Measurements from ENCODE around the gene EXOC3L4. TPM values are rescaled to one million over a fixed set of nuclear protein-coding genes. Genes with fewer than 3 reads are reported as not detected.

EXOC3L4 gene
- total RNA-seq, 1 experiment from 2014 or later = not detected

GRCh38 chr14:103093856-103094405 is 594 bp upstream of the EXOC3L4 start:
- Histone ChIP-seq H4K20me1 (ENCODE audit: insufficient read depth) (no peaks in the 10 kb centered on the region), H3K27ac (ENCODE audit: low read depth, low read length) (no peak overlapping the region), H2AFZ (ENCODE audit: low read depth, low read length, poor library complexity, severe bottlenecking) (no peak overlapping the region), H3K79me2 (ENCODE audit: insufficient read depth, low read length) (no peaks in the 10 kb centered on the region), H3K27me3 (ENCODE audit: insufficient read depth, low read length) (no peaks in the 10 kb centered on the region), H3K9me2 (ENCODE audit: insufficient read depth) (no peaks in the 10 kb centered on the region), H3K4me3 (replicated peaks in 1 of 2; ENCODE audit: low read depth in 1 of 2, low read length in 2 of 2) (no peak overlapping the region), H3K9ac (ENCODE audit: low read length) (no peak overlapping the region), H3K4me2 (ENCODE audit: low read length) (no peak overlapping the region), H3K9me3 (ENCODE audit: control insufficient read depth in 1 of 2, insufficient read depth in 1 of 2, low read depth in 1 of 2, low read length in 2 of 2) (no peaks in the 10 kb centered on the region), H3K36me3 (ENCODE audit: control insufficient read depth in 1 of 2, insufficient read depth in 2 of 2, low read length in 2 of 2) (no peaks in the 10 kb centered on the region), H3K4me1 (ENCODE audit: control insufficient read depth in 1 of 2, insufficient read depth in 2 of 2, low read length in 2 of 2) (peaks cover 8 to 13% of the 10 kb centered on the region in 2 experiments)
- ChIA-PET RAD21 (ENCODE audit: low non-redundant PET in 1 of 2, low total read pairs in 2 of 2, uncharacterized antibody in 2 of 2, unreplicated experiment in 2 of 2) (no interaction called here), CTCF (interaction anchor here (0.6 to 4.0 kb wide), 2 partner anchors 11 to 474 kb away, joined by 3 to 41 read pairs; no protein-coding TSS in a partner anchor), POLR2A (interaction anchor here (1.0 kb wide), 1 partner anchor 11 kb away, joined by 6 read pairs; no protein-coding TSS in a partner anchor)
- TF ChIP-seq SRF (IDR thresholded peaks at IDR 0.05; ENCODE audit: low read depth) (no peak), ELF1 (IDR thresholded peaks at IDR 0.05; ENCODE audit: borderline replicate concordance, low read depth) (no peak), FOSL1 (IDR thresholded peaks at IDR 0.05; ENCODE audit: low read depth) (no peak), POLR2A (IDR thresholded peaks at IDR 0.05; ENCODE audit: borderline replicate concordance, extremely low read depth, insufficient read depth, insufficient read length) (no peak), ATF3 (IDR thresholded peaks at IDR 0.05) (no peak), RAD21 (IDR thresholded peaks at IDR 0.05; ENCODE audit: low read depth) (no peak), YY1 (IDR thresholded peaks at IDR 0.05; ENCODE audit: extremely low read depth, insufficient replicate concordance, low read depth, low read length) (no peak), ZFX (IDR thresholded peaks at IDR 0.05) (no peak), TCF7L2 (IDR thresholded peaks at IDR 0.05; ENCODE audit: borderline replicate concordance, extremely low read depth, insufficient read depth, insufficient read length) (no peak), REST (IDR thresholded peaks at IDR 0.05; ENCODE audit: low read depth) (no peak), ZNF274 (IDR thresholded peaks at IDR 0.05; ENCODE audit: low read depth, low read length) (no peak), MAX (IDR thresholded peaks at IDR 0.05) (no peak), EGR1 (IDR thresholded peaks at IDR 0.05; ENCODE audit: low read depth) (no peak), CTCF (IDR thresholded peaks at IDR 0.05 in 2 of 3, conservative IDR thresholded peaks at IDR 0.05 in 1 of 3; ENCODE audit: borderline replicate concordance in 1 of 3, insufficient read depth in 1 of 3, low read depth in 2 of 3, low read length in 2 of 3) (no peak), JUND (IDR thresholded peaks at IDR 0.05) (no peak), SP1 (IDR thresholded peaks at IDR 0.05; ENCODE audit: low read depth) (no peak), POLR2AphosphoS5 (IDR thresholded peaks at IDR 0.05; ENCODE audit: low read depth, low read length) (no peak), SIN3A (IDR thresholded peaks at IDR 0.05; ENCODE audit: low read depth) (no peak), EZH2phosphoT487 (IDR thresholded peaks at IDR 0.05; ENCODE audit: borderline replicate concordance) (no peak), ZBTB33 (IDR thresholded peaks at IDR 0.05; ENCODE audit: extremely low read depth, insufficient replicate concordance, low read length) (no peak)
- ATAC-seq (no peak), DNase-seq (ENCODE audit: low read depth, low spot score) (no peak)
- BruUV-seq (replicated peaks) = no TSS peak
- intact Hi-C loops (cut with micrococcal nuclease) = no loop called here

Data from HCT116 (cell line).